Measurements from ENCODE around the gene CRB3. TPM values are rescaled to one million over a fixed set of nuclear protein-coding genes. Genes with fewer than 3 reads are reported as not detected.
"Not testable (repeated sequence)": the region's sequence is repeated elsewhere in the genome, so short reads cannot be mapped to it uniquely, and the experiment has no call there.

The CRB3 gene
- total RNA-seq, 1 donor, result not detected

DNA sequence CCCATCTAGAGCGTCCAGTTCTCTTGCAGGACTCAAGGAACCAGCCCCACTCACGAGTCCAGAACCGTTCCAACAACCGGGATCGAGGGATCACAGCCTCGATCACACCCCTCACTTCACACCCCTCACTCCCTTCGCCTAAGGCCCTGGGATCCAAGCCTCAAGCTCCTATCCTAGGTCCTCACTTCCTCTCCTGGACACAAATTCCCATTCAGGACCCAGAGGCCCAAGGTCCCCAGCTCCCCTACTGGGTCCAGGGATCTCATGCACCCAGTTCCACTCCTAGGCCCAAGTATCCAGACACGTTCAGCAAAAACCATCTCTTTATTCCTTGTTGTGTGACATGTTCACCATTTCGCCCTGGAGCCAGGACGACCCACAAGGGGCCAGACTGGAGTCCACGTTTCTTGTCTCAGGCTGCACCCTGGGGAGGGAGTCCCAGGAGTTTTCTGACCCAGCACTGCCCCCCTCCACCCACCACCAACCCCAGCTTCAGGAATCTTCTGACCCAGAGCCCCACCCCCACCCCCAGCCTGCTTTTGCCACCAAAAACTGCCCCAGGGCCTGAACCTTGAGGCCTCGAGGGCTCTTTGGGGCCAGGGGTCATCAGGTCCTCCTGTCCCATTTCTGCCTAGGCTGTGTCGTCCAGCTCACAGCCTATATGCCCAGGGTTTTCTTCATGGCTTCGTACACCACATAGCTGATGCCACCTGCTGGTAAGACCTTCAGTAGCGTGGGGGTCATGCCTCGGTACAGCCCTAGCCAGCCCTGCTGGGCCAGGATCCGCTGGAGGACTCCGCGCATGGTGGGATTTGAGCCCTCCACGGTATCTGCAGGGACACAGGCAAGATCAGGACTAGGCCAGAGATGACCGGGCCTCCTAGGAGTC, 38.1 kb upstream of the CRB3 start:
- no peak overlapping the region for H3K4me3 ChIP-seq (ENCODE audit: low read depth, low read length)
- no peak for DNase-seq (ENCODE audit: low read depth)
- TF ChIP-seq, protein P1, sequence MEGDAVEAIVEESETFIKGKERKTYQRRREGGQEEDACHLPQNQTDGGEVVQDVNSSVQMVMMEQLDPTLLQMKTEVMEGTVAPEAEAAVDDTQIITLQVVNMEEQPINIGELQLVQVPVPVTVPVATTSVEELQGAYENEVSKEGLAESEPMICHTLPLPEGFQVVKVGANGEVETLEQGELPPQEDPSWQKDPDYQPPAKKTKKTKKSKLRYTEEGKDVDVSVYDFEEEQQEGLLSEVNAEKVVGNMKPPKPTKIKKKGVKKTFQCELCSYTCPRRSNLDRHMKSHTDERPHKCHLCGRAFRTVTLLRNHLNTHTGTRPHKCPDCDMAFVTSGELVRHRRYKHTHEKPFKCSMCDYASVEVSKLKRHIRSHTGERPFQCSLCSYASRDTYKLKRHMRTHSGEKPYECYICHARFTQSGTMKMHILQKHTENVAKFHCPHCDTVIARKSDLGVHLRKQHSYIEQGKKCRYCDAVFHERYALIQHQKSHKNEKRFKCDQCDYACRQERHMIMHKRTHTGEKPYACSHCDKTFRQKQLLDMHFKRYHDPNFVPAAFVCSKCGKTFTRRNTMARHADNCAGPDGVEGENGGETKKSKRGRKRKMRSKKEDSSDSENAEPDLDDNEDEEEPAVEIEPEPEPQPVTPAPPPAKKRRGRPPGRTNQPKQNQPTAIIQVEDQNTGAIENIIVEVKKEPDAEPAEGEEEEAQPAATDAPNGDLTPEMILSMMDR (IDR thresholded peaks at IDR 0.05; ENCODE audit: insufficient read depth, low read length), result no peak

DNA sequence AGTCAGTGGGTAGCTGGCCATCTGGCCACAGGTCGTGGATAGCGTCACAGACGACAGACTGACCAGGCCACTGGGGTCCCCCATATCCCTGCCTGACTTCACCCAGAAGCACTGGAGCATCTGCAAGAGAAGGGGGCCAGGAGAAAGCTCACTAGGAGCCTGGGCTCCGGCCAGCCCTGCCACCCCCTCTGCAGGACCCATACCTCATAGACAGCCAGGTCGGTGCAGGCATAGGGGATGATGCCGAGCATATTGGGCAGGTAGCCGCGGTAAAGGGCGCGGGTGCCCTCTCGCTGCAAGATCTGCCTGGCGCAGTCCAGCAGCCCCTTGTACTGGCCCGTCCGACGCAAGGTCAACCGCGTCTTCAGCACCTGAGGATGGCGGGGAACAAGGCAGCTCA, 36.9 kb upstream of the CRB3 start:
- TF ChIP-seq, protein P1 (IDR thresholded peaks at IDR 0.05; ENCODE audit: insufficient read depth, low read length), result no peak
- no peak for DNase-seq (ENCODE audit: low read depth)
- H3K4me3 ChIP-seq (ENCODE audit: low read depth, low read length), result no peak overlapping the region

DNA sequence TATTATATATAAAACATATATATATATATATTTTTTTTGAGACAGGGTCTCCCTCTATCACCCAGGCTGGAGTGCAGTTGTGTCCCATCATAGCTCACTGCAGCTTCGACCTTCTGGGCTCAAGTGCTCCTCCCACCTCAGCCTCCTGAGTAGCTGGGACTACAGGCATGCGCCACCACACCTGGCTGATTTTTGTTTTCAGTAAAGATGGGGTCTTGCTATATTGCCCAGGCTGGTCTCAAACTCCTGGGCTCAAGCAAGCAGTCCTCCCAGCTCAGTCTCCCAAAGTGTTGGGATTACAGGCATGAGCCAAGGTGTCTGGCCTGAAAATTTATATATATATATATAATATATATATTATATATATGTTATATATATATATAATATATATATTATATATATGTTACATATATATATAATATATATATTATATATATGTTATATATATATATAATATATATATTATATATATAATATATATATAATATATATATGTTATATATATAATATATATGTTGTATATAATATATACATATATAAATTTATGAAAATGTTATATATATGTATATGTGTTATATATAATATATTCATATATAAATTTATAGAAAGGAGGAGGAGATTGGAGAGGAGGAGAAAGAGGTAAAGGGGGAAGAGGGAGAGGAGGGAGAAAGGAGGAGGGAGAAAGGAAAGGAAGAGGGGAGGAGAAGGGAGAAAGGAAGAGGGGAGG, 35.2 kb upstream of the CRB3 start:
- H3K4me3 ChIP-seq (ENCODE audit: low read depth, low read length); DNase-seq (ENCODE audit: low read depth): not testable (repeated sequence)

DNA sequence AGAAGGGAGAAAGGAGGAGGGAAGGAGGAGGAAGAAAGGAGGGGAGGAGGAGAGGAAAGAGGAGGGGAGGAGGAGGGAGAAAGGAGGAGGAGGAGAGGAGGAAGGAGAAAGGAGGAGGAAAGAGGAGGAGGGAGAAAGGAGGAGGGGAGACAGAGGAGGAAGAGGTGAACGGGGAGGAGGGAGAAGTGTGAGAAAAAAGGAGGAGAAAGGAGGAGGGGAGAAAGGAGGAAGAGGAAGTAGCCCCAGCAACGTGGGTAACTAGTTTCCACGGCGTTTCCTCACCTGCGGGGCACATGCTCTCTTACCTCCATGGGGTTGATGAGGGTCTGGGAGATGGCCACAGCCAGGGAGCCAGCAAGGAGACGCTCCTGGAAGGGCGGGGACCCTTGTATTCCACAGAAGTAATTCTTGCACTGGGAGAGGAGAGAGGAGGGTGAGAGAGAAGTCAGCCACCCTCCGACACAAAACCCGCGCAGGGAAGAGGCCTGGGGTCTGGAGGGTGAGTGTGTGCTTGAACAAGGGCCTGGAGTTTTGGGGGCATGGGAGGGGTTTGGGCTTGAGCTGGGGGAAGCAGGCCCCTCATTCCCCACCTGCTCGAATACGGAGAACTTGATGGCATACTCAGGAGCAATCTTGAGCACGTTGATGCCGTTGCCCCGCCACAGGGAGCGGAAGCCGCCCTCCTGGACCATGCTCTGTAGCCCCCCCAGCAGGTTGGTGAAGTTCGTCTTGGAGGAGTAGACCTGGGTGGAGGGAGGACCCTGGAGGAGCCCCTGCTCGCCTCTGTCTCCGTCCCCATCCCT, 34.5 kb upstream of the CRB3 start:
- no peak overlapping the region for H3K4me3 ChIP-seq (ENCODE audit: low read depth, low read length)
- DNase-seq (ENCODE audit: low read depth), result no peak
- TF ChIP-seq, protein P1 (IDR thresholded peaks at IDR 0.05; ENCODE audit: insufficient read depth, low read length), result no peak

DNA sequence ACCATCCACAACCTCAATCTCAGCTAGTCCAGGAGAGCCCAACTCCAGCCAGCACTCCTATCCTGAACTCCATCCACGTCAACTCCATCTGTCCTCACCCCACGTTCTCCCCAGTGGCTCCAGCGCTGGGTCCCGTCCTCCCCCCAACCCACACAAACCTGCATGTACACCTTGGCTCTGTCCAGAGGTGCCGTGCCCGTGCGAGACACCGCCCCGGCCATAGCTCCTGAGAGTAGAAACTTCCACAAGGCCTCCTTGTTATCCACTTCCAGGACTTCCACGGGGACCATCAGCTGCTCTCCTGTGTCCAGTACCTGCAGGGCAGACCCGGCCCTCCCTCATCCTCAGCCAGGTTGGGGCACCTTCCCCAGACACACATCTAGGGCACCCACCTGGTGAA, 32.2 kb upstream of the CRB3 start:
- TF ChIP-seq, protein P1 (IDR thresholded peaks at IDR 0.05; ENCODE audit: insufficient read depth, low read length), result no peak
- no peak overlapping the region for H3K4me3 ChIP-seq (ENCODE audit: low read depth, low read length)
- DNase-seq (ENCODE audit: low read depth), result no peak

DNA sequence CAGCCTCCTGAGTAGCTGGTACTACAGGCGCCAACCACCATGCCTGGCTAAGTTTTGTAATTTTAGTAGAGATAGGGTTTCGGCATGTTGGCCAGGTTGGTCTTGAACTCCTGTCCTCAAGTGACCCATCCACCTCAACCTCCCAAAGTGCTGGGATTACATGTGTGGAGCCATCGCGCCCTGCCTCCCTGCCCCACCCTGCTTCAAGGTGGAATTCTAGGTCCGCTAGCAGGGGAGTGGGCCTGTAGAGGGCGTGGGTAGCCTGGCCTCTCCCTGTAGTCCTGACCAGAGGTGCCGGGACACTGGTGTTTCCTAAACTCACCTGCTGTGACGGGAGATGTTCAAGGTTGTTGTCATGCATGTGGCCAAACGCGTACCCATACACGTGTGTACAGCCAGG, 30.9 kb upstream of the CRB3 start:
- TF ChIP-seq, protein P1 (IDR thresholded peaks at IDR 0.05; ENCODE audit: insufficient read depth, low read length), result no peak
- DNase-seq (ENCODE audit: low read depth), result no peak
- H3K4me3 ChIP-seq (ENCODE audit: low read depth, low read length), result no peak overlapping the region

DNA sequence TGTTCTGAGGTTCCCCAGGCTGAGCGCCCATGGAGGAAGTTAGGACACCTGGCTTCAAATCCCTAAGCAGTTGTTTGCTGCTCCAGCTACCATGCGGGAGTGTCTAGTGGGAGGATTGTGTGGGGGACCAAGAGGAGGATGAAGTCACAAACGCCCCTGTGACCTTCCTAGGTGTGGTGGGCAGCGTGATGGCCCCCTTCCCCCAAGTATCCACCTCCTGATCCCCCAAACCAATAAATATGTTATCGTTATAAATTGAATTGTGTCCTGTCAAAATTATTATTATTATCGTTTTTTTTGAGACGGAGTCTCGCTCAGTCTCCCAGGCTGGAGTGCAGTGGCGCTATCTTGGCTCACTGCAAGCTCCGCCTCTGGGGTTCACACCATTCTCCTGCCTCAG, 30.4 kb upstream of the CRB3 start, which contains the start of gene SLC25A41:
Gene SLC25A41 (minus strand): TSS at position 101 of the 400 bp plus-strand sequence. CDS start 70 bp downstream, at position 31.
- no peak within 1 kb of the TSS for H3K4me3 ChIP-seq (ENCODE audit: low read depth, low read length)
- no peak for DNase-seq (ENCODE audit: low read depth)
- TF ChIP-seq, protein P1 (IDR thresholded peaks at IDR 0.05; ENCODE audit: insufficient read depth, low read length), result no peak
